Liver (tissue), 9 donors: ENCODE measurements around the gene ADNP. TPM values are rescaled to one million over a fixed set of nuclear protein-coding genes. Genes with fewer than 3 reads are reported as not detected.
A peak's percentile ranks its signal among the peaks of the same experiment; 100 is the strongest.

Source experiments
- DNase-seq: peaks from one replicate; pipeline ENCODE4 v3.0.0-alpha.2; 2017; ENCODE audit warnings: low spot score
- H3K27ac ChIP-seq, 2 donors: one replicate each; pipeline ENCODE4 v1.7.0; 2013; ENCODE audit warnings: inconsistent platforms in 2 of 2, low read length in 2 of 2, control low read depth in 1 of 2, low read depth in 1 of 2, mild to moderate bottlenecking in 1 of 2
- H3K27me3 ChIP-seq, 4 donors: one replicate each; pipeline versions ENCODE4 v1.6.1 to v1.7.0; 2013; ENCODE audit warnings: low read length in 3 of 4, inconsistent platforms in 1 of 4, mild to moderate bottlenecking in 1 of 4, moderate library complexity in 1 of 4; ENCODE audit not compliant: control insufficient read depth in 4 of 4, insufficient read depth in 4 of 4
- H3K36me3 ChIP-seq, 4 donors: one replicate each; pipeline versions ENCODE4 v1.6.1 to v1.7.0; 2013; ENCODE audit warnings: low read length in 3 of 4, mild to moderate bottlenecking in 3 of 4, low read depth in 1 of 4, moderate library complexity in 1 of 4; ENCODE audit not compliant: control insufficient read depth in 4 of 4, insufficient read depth in 3 of 4
- H3K4me1 ChIP-seq, 4 donors: one replicate each; pipeline versions ENCODE4 v1.6.1 to v1.7.0; 2013; ENCODE audit warnings: low read length in 3 of 4, mild to moderate bottlenecking in 3 of 4, moderate library complexity in 1 of 4; ENCODE audit not compliant: control insufficient read depth in 4 of 4, insufficient read depth in 4 of 4
- H3K4me3 ChIP-seq, 3 donors: one replicate each; pipeline versions ENCODE4 v1.6.1 to v1.7.0; 2013; ENCODE audit warnings: low read length in 3 of 3, control low read depth in 1 of 3, low read depth in 1 of 3, mild to moderate bottlenecking in 1 of 3
- H3K9ac ChIP-seq, 2 donors: one replicate each; pipeline ENCODE4 v1.7.0; 2013; ENCODE audit warnings: low read length in 2 of 2, mild to moderate bottlenecking in 2 of 2, moderate library complexity in 2 of 2, control low read depth in 1 of 2, low read depth in 1 of 2
- H3K9me3 ChIP-seq, 4 donors: one replicate each; pipeline versions ENCODE4 v1.6.1 to v1.7.0; 2013; ENCODE audit warnings: low read length in 3 of 4; ENCODE audit not compliant: control insufficient read depth in 4 of 4
- ATF3 ChIP-seq: IDR thresholded peaks from 2 replicates; pipeline ENCODE4 v1.6.1; 2016; ENCODE audit warnings: antibody characterized with exemption
- EGR1 ChIP-seq, 2 donors: IDR thresholded peaks; 2 replicates each; pipeline ENCODE4 v1.6.1; 2016 to 2018; ENCODE audit warnings: antibody characterized with exemption in 2 of 2, low read depth in 2 of 2
- FOXA1 ChIP-seq: IDR thresholded peaks from 2 replicates; pipeline ENCODE4 v1.6.1; 2016; ENCODE audit warnings: antibody characterized with exemption
- FOXA2 ChIP-seq: IDR thresholded peaks from 2 replicates; pipeline ENCODE4 v1.6.1; 2016; ENCODE audit warnings: antibody characterized with exemption
- GABPA ChIP-seq, 2 donors: IDR thresholded peaks in 1 of 2; conservative IDR thresholded peaks in 1 of 2; 2 replicates each; pipeline ENCODE4 v1.6.1; 2016; ENCODE audit warnings: antibody characterized with exemption in 2 of 2, mild to moderate bottlenecking in 1 of 2, moderate library complexity in 1 of 2
- HNF4A ChIP-seq, 2 donors: conservative IDR thresholded peaks; 2 replicates each; pipeline ENCODE4 v1.6.1; 2016; ENCODE audit warnings: antibody characterized with exemption in 2 of 2, mild to moderate bottlenecking in 2 of 2
- HNF4G ChIP-seq: IDR thresholded peaks from 2 replicates; pipeline ENCODE4 v1.6.1; 2016; ENCODE audit warnings: antibody characterized with exemption
- JUND ChIP-seq, 2 donors: IDR thresholded peaks; 2 replicates each; pipeline ENCODE4 v1.6.1; 2016; ENCODE audit warnings: antibody characterized with exemption in 2 of 2
- NR2F2 ChIP-seq: IDR thresholded peaks from 2 replicates; pipeline ENCODE4 v1.6.1; 2016; ENCODE audit warnings: antibody characterized with exemption
- RAD21 ChIP-seq, 2 donors: IDR thresholded peaks; 2 replicates each; pipeline ENCODE4 v1.6.1; 2016; ENCODE audit warnings: antibody characterized with exemption in 2 of 2, mild to moderate bottlenecking in 2 of 2
- REST ChIP-seq: IDR thresholded peaks from 2 replicates; pipeline ENCODE4 v1.6.1; 2016; ENCODE audit warnings: antibody characterized with exemption, mild to moderate bottlenecking
- RXRA ChIP-seq, 2 donors: IDR thresholded peaks; 2 replicates each; pipeline ENCODE4 v1.6.1; 2017 to 2018; ENCODE audit warnings: antibody characterized with exemption in 2 of 2, mild to moderate bottlenecking in 1 of 2
- SP1 ChIP-seq: IDR thresholded peaks from 2 replicates; pipeline ENCODE4 v1.6.1; 2018; ENCODE audit warnings: antibody characterized with exemption, mild to moderate bottlenecking
- TAF1 ChIP-seq: conservative IDR thresholded peaks from 2 replicates; pipeline ENCODE4 v1.6.1; 2016; ENCODE audit warnings: antibody characterized with exemption, mild to moderate bottlenecking
- YY1 ChIP-seq: IDR thresholded peaks from 2 replicates; pipeline ENCODE4 v1.6.1; 2016; ENCODE audit warnings: antibody characterized with exemption, mild to moderate bottlenecking
- WGBS: extraction: QIAGEN DNeasy Blood & Tissue Kit; methylation state at CpG from one replicate; pipeline ENCODE4 v1.1.7; 2013; 5-methylcytosine and 5-hydroxymethylcytosine counted together
- polyA plus RNA-seq, 2 donors: library from polyadenylated mRNA; stranded (reverse) in 1 of 2; unstranded in 1 of 2; fragments of 200-250 nt in 1 of 2; fragments of >200 nt in 1 of 2; fragmentation: Nextera tagmentation in 1 of 2; extraction: Ambion mirVana in 1 of 2; gene quantifications; one replicate each; pipeline versions ENCODE4 v1.2.1 to v1.2.3, GENCODE V29; 2013 to 2015
- total RNA-seq, 2 donors: library from RNA; depleted of rRNA; stranded (reverse); fragments of >200 nt; gene quantifications; one replicate each; pipeline ENCODE4 v1.2.3, GENCODE V29; 2014
- TF ChIP-seq, protein P1 (sequence below): IDR thresholded peaks from 2 replicates; pipeline ENCODE4 v1.6.1; 2016; ENCODE audit warnings: antibody characterized with exemption
- TF ChIP-seq, protein P2 (sequence below): IDR thresholded peaks from 2 replicates; pipeline ENCODE4 v1.6.1; 2016; ENCODE audit warnings: antibody characterized with exemption
- TF ChIP-seq, protein P3 (sequence below): fragments of 150-350 bp; IDR thresholded peaks from 2 replicates; pipeline ENCODE4 v1.5.1; 2017; ENCODE audit warnings: improper control_type of control experiment, low read depth, low read length; ENCODE audit not compliant: missing input control
- donor health status: healthy.
- donor health status: healthy.
- donor health status: healthy.
- donor health status: healthy.
- donor health status: healthy.

ADNP gene
- total and polyA plus RNA-seq, 4 donors, result 9.3 to 25.4 (median 20.1) TPM

DNA sequence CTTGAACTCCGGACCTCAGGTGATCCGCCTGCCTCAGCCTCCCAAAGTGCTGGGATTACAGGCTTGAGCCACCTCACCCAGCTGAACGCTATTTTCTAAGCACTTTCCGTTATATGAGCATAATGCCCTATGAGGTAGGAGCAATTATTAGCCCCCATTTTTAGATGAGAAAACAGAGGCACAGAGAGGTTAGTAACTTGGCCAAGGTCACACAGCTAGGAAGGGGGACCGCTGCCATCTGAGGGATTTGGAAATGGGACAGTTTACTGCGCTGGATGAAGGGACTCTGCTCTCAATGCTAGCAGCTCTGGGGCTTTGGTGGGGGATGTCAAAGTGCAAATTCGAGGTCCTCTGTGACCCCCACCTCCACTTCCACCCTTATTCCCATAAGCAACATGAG, 73.9 kb downstream of the ADNP start:
- no peak overlapping the region for H3K4me3 ChIP-seq
- no peaks in the 10 kb centered on the region for H3K9me3 ChIP-seq
- no peaks in the 10 kb centered on the region for H3K36me3 ChIP-seq
- H3K4me1 ChIP-seq, result peaks cover 9 to 34% (median 24%) of the 10 kb centered on the region in 4 donors
- TF ChIP-seq, protein P1, sequence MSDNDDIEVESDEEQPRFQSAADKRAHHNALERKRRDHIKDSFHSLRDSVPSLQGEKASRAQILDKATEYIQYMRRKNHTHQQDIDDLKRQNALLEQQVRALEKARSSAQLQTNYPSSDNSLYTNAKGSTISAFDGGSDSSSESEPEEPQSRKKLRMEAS, result no peak
- TF ChIP-seq JUND (IDR thresholded peaks at IDR 0.05) (no peak), FOXA1 (no peak), EGR1 (IDR thresholded peaks at IDR 0.05; ENCODE audit: low read depth in 2 of 2) (no peak), REST (no peak), RAD21 (IDR thresholded peaks at IDR 0.05) (no peak), YY1 (no peak), RXRA (IDR thresholded peaks at IDR 0.05) (no peak), NR2F2 (no peak), ATF3 (no peak), SP1 (no peak), GABPA (IDR thresholded peaks at IDR 0.05 in 1 of 2, conservative IDR thresholded peaks at IDR 0.05 in 1 of 2) (no peak), FOXA2 (no peak)
- TF ChIP-seq, protein P2, sequence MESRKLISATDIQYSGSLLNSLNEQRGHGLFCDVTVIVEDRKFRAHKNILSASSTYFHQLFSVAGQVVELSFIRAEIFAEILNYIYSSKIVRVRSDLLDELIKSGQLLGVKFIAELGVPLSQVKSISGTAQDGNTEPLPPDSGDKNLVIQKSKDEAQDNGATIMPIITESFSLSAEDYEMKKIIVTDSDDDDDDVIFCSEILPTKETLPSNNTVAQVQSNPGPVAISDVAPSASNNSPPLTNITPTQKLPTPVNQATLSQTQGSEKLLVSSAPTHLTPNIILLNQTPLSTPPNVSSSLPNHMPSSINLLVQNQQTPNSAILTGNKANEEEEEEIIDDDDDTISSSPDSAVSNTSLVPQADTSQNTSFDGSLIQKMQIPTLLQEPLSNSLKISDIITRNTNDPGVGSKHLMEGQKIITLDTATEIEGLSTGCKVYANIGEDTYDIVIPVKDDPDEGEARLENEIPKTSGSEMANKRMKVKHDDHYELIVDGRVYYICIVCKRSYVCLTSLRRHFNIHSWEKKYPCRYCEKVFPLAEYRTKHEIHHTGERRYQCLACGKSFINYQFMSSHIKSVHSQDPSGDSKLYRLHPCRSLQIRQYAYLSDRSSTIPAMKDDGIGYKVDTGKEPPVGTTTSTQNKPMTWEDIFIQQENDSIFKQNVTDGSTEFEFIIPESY, result no peak
- no peak overlapping the region for H3K9ac ChIP-seq
- WGBS, result 93% methylated on average over 7 of the region's 7 CpGs
- DNase-seq, result no peak
- H3K27ac ChIP-seq, result no peak overlapping the region
- H3K27me3 ChIP-seq, result no peaks in the 10 kb centered on the region

DNA sequence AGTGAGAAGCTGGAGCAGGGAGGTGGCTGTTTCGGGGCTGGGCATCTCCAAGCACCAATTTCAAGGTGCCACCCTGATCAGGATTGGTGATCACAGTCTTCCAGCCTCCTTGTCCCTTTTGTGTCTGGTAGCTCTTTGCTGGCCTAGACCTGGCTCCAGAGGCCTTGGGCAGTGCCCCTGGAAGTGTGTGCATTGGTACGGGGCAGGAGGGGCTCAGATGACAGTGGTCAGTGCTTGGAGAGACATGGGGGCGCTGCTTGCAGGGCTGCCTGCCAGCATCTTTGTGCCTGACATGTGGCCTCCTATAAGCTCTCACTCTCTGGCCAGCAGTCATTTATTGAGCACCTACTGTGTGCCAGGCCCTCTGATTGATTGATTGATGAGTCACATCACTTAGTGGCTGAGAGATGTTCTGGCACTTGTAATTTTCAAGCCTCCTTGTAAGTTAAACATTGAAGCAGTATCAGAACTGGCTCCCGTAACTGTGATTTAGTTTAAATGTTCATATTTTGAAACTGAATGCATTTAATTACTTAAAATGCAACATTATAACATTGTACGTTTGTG, 74.7 kb downstream of the ADNP start:
- Histone ChIP-seq H3K27me3 (no peaks in the 10 kb centered on the region), H3K36me3 (no peaks in the 10 kb centered on the region), H3K4me3 (peak overlapping the region in 1 of 3 donors; percentile 1), H3K4me1 (peaks cover 9 to 34% (median 24%) of the 10 kb centered on the region in 4 donors), H3K9me3 (no peaks in the 10 kb centered on the region), H3K27ac (peak overlapping the region; percentile 75 to 85), H3K9ac (no peak overlapping the region)
- WGBS, result 49% methylated on average over 5 of the region's 5 CpGs
- no peak for DNase-seq
- TF ChIP-seq, protein P3, sequence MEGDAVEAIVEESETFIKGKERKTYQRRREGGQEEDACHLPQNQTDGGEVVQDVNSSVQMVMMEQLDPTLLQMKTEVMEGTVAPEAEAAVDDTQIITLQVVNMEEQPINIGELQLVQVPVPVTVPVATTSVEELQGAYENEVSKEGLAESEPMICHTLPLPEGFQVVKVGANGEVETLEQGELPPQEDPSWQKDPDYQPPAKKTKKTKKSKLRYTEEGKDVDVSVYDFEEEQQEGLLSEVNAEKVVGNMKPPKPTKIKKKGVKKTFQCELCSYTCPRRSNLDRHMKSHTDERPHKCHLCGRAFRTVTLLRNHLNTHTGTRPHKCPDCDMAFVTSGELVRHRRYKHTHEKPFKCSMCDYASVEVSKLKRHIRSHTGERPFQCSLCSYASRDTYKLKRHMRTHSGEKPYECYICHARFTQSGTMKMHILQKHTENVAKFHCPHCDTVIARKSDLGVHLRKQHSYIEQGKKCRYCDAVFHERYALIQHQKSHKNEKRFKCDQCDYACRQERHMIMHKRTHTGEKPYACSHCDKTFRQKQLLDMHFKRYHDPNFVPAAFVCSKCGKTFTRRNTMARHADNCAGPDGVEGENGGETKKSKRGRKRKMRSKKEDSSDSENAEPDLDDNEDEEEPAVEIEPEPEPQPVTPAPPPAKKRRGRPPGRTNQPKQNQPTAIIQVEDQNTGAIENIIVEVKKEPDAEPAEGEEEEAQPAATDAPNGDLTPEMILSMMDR, result no peak
- TF ChIP-seq YY1, result no peak
- TF ChIP-seq SP1, result no peak
- no peak for TF ChIP-seq ATF3
- no peak for TF ChIP-seq REST
- no peak for TF ChIP-seq GABPA (IDR thresholded peaks at IDR 0.05 in 1 of 2, conservative IDR thresholded peaks at IDR 0.05 in 1 of 2)
- no peak for TF ChIP-seq RXRA (IDR thresholded peaks at IDR 0.05)
- no peak for TF ChIP-seq FOXA2
- TF ChIP-seq NR2F2, result no peak
- TF ChIP-seq TAF1, result no peak
- no peak for TF ChIP-seq HNF4A (conservative IDR thresholded peaks at IDR 0.05)
- TF ChIP-seq FOXA1, result no peak
- TF ChIP-seq HNF4G, result no peak
- no peak for TF ChIP-seq RAD21 (IDR thresholded peaks at IDR 0.05)
- TF ChIP-seq EGR1 (IDR thresholded peaks at IDR 0.05; ENCODE audit: low read depth in 2 of 2), result no peak
- TF ChIP-seq, protein P1, result no peak
- no peak for TF ChIP-seq JUND (IDR thresholded peaks at IDR 0.05)
